ENCODE measurements around the gene VPS72. TPM values are rescaled to one million over a fixed set of nuclear protein-coding genes. Genes with fewer than 3 reads are reported as not detected.

VPS72 gene
- total RNA-seq, 1 donor from 2014 or later = 43.8 TPM

- DNase-seq (ENCODE audit: low spot score) = no peak
Observed at GRCh38 chr1:151187205-151187604, 2.8 kb downstream of the VPS72 start.

- DNase-seq (ENCODE audit: low spot score) = no peak
Observed at GRCh38 chr1:151184211-151184610, 5.8 kb downstream of the VPS72 start.

GRCh38 chr1:151176514-151177045, 13.4 kb downstream of the VPS72 start:
- no peak for DNase-seq (ENCODE audit: low spot score)

GRCh38 chr1:151175863-151176262, 14.1 kb downstream of the VPS72 start, which contains the start of gene TMOD4:
Gene TMOD4 (minus strand): TSS chr1:151175981. CDS start chr1:151174875, 1,106 bp downstream.
- no peak for DNase-seq (ENCODE audit: low spot score)

- no peak for DNase-seq (ENCODE audit: low spot score)
Observed at GRCh38 chr1:151175041-151175741, 14.8 kb downstream of the VPS72 start.

- DNase-seq (ENCODE audit: low spot score) = no peak
Observed at GRCh38 chr1:151171190-151171589, 18.8 kb downstream of the VPS72 start.

GRCh38 chr1:151167116-151167515, 22.9 kb downstream of the VPS72 start:
- no peak for DNase-seq (ENCODE audit: low spot score)

GRCh38 chr1:151166505-151166956, 23.5 kb downstream of the VPS72 start:
- no peak for DNase-seq (ENCODE audit: low spot score)

GRCh38 chr1:151165738-151166504, 24.1 kb downstream of the VPS72 start, which contains the start of the genes LYSMD1 and SCNM1:
Gene LYSMD1 (minus strand): TSS chr1:151165902. CDS start chr1:151165258, 644 bp downstream.
Gene SCNM1 (plus strand): TSS chr1:151166144. CDS start chr1:151166153, 9 bp downstream.
- DNase-seq (ENCODE audit: low spot score) = peak; percentile 99

- no peak for DNase-seq (ENCODE audit: low spot score)
Observed at GRCh38 chr1:151165281-151165737, 24.7 kb downstream of the VPS72 start.

- DNase-seq (ENCODE audit: low spot score) = no peak
Observed at GRCh38 chr1:151164732-151165280, 25.2 kb downstream of the VPS72 start.

GRCh38 chr1:151159373-151159772, 30.6 kb downstream of the VPS72 start:
- DNase-seq (ENCODE audit: low spot score) = no peak

- no peak for DNase-seq (ENCODE audit: low spot score)
Observed at GRCh38 chr1:151158751-151159251, 31.2 kb downstream of the VPS72 start.

GRCh38 chr1:151158326-151158725, 31.7 kb downstream of the VPS72 start:
- DNase-seq (ENCODE audit: low spot score) = no peak

GRCh38 chr1:151157067-151157531, 32.9 kb downstream of the VPS72 start:
- DNase-seq (ENCODE audit: low spot score) = no peak

GRCh38 chr1:151156515-151156819, 33.5 kb downstream of the VPS72 start, which contains the start of gene TNFAIP8L2:
Gene TNFAIP8L2 (plus strand): TSS chr1:151156649. CDS start chr1:151158698, 2,049 bp downstream.
- DNase-seq (ENCODE audit: low spot score) = peak; percentile 38

GRCh38 chr1:151147665-151148064, 42.3 kb downstream of the VPS72 start:
- DNase-seq (ENCODE audit: low spot score) = no peak

- no peak for DNase-seq (ENCODE audit: low spot score)
Observed at GRCh38 chr1:151147132-151147503, 42.9 kb downstream of the VPS72 start.

- DNase-seq (ENCODE audit: low spot score) = peak; percentile 94
Observed at GRCh38 chr1:151146412-151147131, 43.4 kb downstream of the VPS72 start, which contains the start of gene SEMA6C. Gene SEMA6C (minus strand): TSS chr1:151146631. CDS start chr1:151142621, 4,010 bp downstream.

GRCh38 chr1:151146072-151146411, 44.0 kb downstream of the VPS72 start:
- DNase-seq (ENCODE audit: low spot score) = no peak

All from mucosa of gallbladder (tissue), 1 donor.